Fibroblast of the aortic adventitia (primary cell): ENCODE results near the gene ALK. TPM values are rescaled to one million over a fixed set of nuclear protein-coding genes. Genes with fewer than 3 reads are reported as not detected.
A peak's percentile ranks its signal among the peaks of the same experiment; 100 is the strongest.

Experiments used
- DNase-seq: peaks from one replicate; pipeline ENCODE4 v3.0.0-alpha.2; 2010; ENCODE audit warnings: low read depth
- H3K4me3 ChIP-seq: 2 replicates; pipeline ENCODE4 v1.5.1; 2011; ENCODE audit warnings: low read depth, mild to moderate bottlenecking, control low read depth, low read length, moderate library complexity
- CTCF ChIP-seq: IDR thresholded peaks from 2 replicates; pipeline ENCODE4 v1.5.1; 2011; ENCODE audit warnings: mild to moderate bottlenecking, low read length, control low read depth, inconsistent platforms; ENCODE audit not compliant: insufficient read depth
- total RNA-seq: library from RNA; depleted of rRNA; stranded (reverse); fragments of >200 nt; gene quantifications from 2 replicates; pipeline ENCODE4 v1.2.3, GENCODE V29; 2012; ENCODE audit warnings: low replicate concordance

ALK gene
- total RNA-seq, 1 donor = 0.27 TPM

GRCh38 chr2:29332540-29332939, 588.8 kb downstream of the ALK start:
- no peak for TF ChIP-seq CTCF
- no peak overlapping the region for H3K4me3 ChIP-seq
- DNase-seq = no peak

- no peak for TF ChIP-seq CTCF
- no peak for DNase-seq
- H3K4me3 ChIP-seq = no peak overlapping the region
Observed at GRCh38 chr2:29329899-29330298, 591.5 kb downstream of the ALK start.

- H3K4me3 ChIP-seq = no peak overlapping the region
- DNase-seq = no peak
- TF ChIP-seq CTCF = no peak
Observed at GRCh38 chr2:29326926-29327325, 594.5 kb downstream of the ALK start.

GRCh38 chr2:29325544-29325943, 595.8 kb downstream of the ALK start:
- no peak for DNase-seq
- H3K4me3 ChIP-seq = no peak overlapping the region
- no peak for TF ChIP-seq CTCF

- DNase-seq = peak; percentile 66
- no peak for TF ChIP-seq CTCF
- H3K4me3 ChIP-seq = no peak overlapping the region
Observed at GRCh38 chr2:29323961-29324360, 597.4 kb downstream of the ALK start.

GRCh38 chr2:29323301-29323700, 598.1 kb downstream of the ALK start:
- peak; percentile 32 for DNase-seq
- no peak overlapping the region for H3K4me3 ChIP-seq
- no peak for TF ChIP-seq CTCF

GRCh38 chr2:29322011-29322410, 599.4 kb downstream of the ALK start:
- peak; percentile 37 for DNase-seq
- no peak overlapping the region for H3K4me3 ChIP-seq
- TF ChIP-seq CTCF = no peak
